Measurements from ENCODE around the gene CEP131.

GRCh38 chr17:81191116-81191515 lies 31.6 kb downstream of the CEP131 start:
- no peak for TF ChIP-seq CTCF (IDR thresholded peaks at IDR 0.05; ENCODE audit: insufficient read depth, low read length, poor library complexity, severe bottlenecking)
- TF ChIP-seq EZH2phosphoT487 (conservative IDR thresholded peaks at IDR 0.05; ENCODE audit: low read length), result no peak

Data from SU-DHL-6 (cell line).